Measurements from ENCODE around the gene NUDT12.

The NUDT12 gene

DNA sequence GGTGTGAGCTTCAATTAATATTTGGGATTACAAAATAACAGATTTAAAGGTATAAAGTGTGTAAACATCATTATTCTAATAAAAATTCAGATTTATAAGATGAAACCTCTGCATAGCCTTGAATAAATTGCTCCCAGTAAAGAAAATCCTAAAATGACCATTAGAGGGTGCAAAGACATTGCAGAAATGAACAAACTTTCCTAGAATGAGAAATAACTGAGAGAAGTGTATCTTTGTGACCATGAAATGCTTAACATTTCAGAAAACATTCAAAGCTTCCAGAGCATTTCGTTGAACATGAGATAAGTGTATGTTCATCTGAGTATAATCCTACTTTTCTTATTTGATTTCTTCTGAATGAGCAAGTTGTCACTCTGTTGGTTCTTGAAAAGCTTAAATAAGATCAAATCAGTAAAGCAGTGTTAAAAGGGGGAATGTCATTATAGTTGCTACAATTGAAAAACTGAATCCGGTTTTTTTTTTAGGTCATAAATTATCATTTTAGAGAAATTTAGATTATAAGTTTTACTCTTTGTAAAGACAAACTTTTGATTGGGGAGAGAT is 24.7 kb upstream of the NUDT12 start:
- TF ChIP-seq POLR2AphosphoS5 (IDR thresholded peaks at IDR 0.05; ENCODE audit: low read depth, low read length) (no peak), SIN3A (IDR thresholded peaks at IDR 0.05; ENCODE audit: borderline replicate concordance, insufficient read depth, low read length) (no peak), FOXP2 (optimal IDR thresholded peaks at IDR 0.05; ENCODE audit: borderline replicate concordance, extremely low read depth, extremely low read length, insufficient read depth) (no peak), TAF1 (IDR thresholded peaks at IDR 0.05; ENCODE audit: borderline replicate concordance, insufficient read depth, low read length) (no peak)
- TF ChIP-seq, protein P1, sequence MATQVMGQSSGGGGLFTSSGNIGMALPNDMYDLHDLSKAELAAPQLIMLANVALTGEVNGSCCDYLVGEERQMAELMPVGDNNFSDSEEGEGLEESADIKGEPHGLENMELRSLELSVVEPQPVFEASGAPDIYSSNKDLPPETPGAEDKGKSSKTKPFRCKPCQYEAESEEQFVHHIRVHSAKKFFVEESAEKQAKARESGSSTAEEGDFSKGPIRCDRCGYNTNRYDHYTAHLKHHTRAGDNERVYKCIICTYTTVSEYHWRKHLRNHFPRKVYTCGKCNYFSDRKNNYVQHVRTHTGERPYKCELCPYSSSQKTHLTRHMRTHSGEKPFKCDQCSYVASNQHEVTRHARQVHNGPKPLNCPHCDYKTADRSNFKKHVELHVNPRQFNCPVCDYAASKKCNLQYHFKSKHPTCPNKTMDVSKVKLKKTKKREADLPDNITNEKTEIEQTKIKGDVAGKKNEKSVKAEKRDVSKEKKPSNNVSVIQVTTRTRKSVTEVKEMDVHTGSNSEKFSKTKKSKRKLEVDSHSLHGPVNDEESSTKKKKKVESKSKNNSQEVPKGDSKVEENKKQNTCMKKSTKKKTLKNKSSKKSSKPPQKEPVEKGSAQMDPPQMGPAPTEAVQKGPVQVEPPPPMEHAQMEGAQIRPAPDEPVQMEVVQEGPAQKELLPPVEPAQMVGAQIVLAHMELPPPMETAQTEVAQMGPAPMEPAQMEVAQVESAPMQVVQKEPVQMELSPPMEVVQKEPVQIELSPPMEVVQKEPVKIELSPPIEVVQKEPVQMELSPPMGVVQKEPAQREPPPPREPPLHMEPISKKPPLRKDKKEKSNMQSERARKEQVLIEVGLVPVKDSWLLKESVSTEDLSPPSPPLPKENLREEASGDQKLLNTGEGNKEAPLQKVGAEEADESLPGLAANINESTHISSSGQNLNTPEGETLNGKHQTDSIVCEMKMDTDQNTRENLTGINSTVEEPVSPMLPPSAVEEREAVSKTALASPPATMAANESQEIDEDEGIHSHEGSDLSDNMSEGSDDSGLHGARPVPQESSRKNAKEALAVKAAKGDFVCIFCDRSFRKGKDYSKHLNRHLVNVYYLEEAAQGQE (IDR thresholded peaks at IDR 0.05; ENCODE audit: insufficient read depth in 1 of 2, low read depth in 2 of 2, low read length in 2 of 2) = no peak

DNA sequence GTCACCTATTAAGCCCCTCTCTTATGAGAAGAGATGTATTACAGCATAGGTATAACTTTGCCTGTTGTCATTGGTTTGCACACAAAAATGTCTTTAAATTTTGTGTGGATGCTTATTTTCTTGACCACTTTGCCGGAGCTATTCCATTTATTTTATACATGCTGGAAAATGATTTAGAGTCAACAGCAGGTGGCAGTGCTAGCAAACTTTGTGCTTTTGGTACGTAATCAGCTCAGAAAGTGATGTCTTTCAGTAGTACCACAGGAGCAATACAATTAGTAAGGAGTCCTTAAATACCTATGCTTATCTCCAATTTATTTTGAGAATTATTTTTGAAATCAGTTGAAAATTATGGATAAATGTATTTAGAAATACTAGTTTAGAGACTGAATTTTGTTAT is 19.8 kb upstream of the NUDT12 start:
- TF ChIP-seq TAF1 (IDR thresholded peaks at IDR 0.05; ENCODE audit: borderline replicate concordance, insufficient read depth, low read length) = no peak
- TF ChIP-seq POLR2AphosphoS5 (IDR thresholded peaks at IDR 0.05; ENCODE audit: low read depth, low read length) = no peak

DNA sequence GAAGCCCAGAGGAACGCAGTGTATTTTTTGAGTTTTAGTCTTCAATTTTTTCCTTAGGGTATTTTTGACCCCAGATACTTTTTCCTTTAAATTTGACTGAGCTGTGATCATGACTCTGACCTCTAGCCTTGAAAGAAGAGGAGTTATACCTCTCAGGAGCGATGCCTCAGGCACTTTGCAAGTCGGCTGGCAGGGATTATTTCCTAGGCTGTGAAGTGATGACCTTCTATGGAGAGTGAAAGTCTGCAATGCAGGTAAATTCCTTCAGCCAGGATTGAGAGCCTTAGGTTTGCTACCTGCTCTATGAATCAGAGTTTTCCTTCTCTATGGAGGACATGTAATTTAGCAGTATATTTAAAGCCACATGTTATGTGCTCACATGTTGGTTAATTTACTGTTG is 10.8 kb upstream of the NUDT12 start:
- TF ChIP-seq SIN3A (IDR thresholded peaks at IDR 0.05; ENCODE audit: borderline replicate concordance, insufficient read depth, low read length) (no peak), POLR2AphosphoS5 (IDR thresholded peaks at IDR 0.05; ENCODE audit: low read depth, low read length) (no peak), TAF1 (IDR thresholded peaks at IDR 0.05; ENCODE audit: borderline replicate concordance, insufficient read depth, low read length) (no peak), FOXP2 (optimal IDR thresholded peaks at IDR 0.05; ENCODE audit: borderline replicate concordance, extremely low read depth, extremely low read length, insufficient read depth) (no peak)
- TF ChIP-seq, protein P1 (IDR thresholded peaks at IDR 0.05; ENCODE audit: insufficient read depth in 1 of 2, low read depth in 2 of 2, low read length in 2 of 2) = no peak

DNA sequence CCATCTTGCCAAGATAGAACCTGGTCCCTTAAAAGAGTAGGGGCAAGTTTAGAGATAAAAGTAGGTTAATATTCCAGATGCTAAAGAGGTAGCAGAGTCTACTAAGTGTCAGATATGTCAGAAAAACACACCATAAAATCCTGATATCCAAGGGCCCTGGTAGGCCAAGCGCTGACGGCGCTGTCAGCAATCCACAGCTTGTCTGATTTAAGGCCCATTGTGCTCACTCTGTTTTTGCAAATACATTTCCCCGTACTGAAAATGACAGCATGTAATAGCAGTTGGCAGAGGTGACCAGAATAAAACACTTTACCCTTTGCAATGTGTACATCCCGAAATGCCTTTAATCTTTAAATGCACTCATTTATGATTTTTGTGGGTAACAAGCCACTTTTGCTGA is 9.9 kb upstream of the NUDT12 start:
- no peak for TF ChIP-seq TAF1 (IDR thresholded peaks at IDR 0.05; ENCODE audit: borderline replicate concordance, insufficient read depth, low read length)
- no peak for TF ChIP-seq FOXP2 (optimal IDR thresholded peaks at IDR 0.05; ENCODE audit: borderline replicate concordance, extremely low read depth, extremely low read length, insufficient read depth)
- TF ChIP-seq SIN3A (IDR thresholded peaks at IDR 0.05; ENCODE audit: borderline replicate concordance, insufficient read depth, low read length) = no peak
- no peak for TF ChIP-seq POLR2AphosphoS5 (IDR thresholded peaks at IDR 0.05; ENCODE audit: low read depth, low read length)
- TF ChIP-seq, protein P1 (IDR thresholded peaks at IDR 0.05; ENCODE audit: insufficient read depth in 1 of 2, low read depth in 2 of 2, low read length in 2 of 2) = no peak

DNA sequence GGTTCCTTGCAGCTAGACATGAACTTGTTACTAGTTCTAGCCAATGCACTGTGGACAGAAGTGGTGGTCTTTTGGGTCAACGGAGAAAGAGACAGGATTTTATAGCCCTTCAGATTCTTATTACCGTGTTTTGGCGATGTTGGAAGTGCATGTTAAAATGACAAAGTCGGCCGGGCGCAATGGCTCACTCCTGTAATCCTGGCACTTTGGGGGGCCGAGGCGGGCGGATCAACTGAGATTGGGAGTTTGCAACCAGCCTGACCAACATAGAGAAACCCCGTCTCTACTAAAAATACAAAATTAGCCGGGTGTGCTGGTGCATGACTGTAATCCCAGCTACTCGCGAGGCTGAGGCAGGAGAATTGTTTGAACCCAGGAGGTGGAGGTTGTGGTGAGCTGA is 9.1 kb upstream of the NUDT12 start:
- TF ChIP-seq TAF1 (IDR thresholded peaks at IDR 0.05; ENCODE audit: borderline replicate concordance, insufficient read depth, low read length) (no peak), SIN3A (IDR thresholded peaks at IDR 0.05; ENCODE audit: borderline replicate concordance, insufficient read depth, low read length) (no peak), POLR2AphosphoS5 (IDR thresholded peaks at IDR 0.05; ENCODE audit: low read depth, low read length) (no peak), FOXP2 (optimal IDR thresholded peaks at IDR 0.05; ENCODE audit: borderline replicate concordance, extremely low read depth, extremely low read length, insufficient read depth) (no peak)
- TF ChIP-seq, protein P1 (IDR thresholded peaks at IDR 0.05; ENCODE audit: insufficient read depth in 1 of 2, low read depth in 2 of 2, low read length in 2 of 2) = no peak

Measured in PFSK-1 (cell line).